ENCODE measurements around the gene TAF10. TPM values are rescaled to one million over a fixed set of nuclear protein-coding genes. Genes with fewer than 3 reads are reported as not detected.

Gene TAF10
- total and polyA plus RNA-seq, 2 of the 13 experiments (the other 11 are each of a cell fraction or from before 2014, with no cell fraction given) = 71.3 to 134 TPM

DNA sequence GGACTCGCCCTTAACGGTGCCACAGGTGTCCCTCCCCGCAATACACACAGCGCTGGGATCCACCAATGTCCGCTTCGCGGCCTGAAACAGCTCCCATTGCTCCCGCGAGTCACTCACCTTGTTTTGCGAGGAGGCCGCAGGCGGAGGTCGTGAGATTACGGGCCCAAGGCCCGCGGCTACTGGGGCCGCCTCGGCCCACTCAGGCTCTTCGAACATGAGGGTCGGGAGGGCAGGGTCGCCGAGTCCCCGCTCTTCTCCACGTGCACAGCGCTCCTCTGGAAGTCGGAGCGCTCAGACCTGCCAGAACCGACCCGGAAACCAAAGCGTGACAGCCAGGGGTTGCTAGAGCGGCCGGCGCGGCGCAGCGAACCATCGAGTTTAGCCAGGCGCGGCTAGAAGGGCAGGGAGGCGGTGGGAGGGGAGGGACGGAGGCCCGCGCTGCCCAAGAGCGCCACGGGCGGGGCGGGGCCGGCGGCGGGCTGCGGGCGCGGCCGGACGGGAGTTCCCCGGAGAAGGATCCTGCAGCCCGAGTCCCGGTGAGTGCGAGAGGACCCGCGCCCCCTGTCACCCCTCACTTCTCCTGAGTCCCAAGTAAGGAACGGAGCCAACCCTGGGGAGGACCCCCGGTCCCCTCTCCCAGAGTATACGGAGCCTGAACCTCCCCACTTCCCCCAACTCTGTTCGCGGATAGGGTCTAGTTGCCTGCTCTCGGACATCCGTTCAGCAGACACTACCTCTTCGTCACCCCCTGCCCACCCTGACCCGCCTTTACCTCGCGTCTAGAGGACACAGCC, 8.5 kb downstream of the TAF10 start, which contains the start of the genes ILK and RRP8 (continued):
- TF ChIP-seq, protein P1, sequence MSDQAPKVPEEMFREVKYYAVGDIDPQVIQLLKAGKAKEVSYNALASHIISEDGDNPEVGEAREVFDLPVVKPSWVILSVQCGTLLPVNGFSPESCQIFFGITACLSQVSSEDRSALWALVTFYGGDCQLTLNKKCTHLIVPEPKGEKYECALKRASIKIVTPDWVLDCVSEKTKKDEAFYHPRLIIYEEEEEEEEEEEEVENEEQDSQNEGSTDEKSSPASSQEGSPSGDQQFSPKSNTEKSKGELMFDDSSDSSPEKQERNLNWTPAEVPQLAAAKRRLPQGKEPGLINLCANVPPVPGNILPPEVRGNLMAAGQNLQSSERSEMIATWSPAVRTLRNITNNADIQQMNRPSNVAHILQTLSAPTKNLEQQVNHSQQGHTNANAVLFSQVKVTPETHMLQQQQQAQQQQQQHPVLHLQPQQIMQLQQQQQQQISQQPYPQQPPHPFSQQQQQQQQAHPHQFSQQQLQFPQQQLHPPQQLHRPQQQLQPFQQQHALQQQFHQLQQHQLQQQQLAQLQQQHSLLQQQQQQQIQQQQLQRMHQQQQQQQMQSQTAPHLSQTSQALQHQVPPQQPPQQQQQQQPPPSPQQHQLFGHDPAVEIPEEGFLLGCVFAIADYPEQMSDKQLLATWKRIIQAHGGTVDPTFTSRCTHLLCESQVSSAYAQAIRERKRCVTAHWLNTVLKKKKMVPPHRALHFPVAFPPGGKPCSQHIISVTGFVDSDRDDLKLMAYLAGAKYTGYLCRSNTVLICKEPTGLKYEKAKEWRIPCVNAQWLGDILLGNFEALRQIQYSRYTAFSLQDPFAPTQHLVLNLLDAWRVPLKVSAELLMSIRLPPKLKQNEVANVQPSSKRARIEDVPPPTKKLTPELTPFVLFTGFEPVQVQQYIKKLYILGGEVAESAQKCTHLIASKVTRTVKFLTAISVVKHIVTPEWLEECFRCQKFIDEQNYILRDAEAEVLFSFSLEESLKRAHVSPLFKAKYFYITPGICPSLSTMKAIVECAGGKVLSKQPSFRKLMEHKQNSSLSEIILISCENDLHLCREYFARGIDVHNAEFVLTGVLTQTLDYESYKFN (CRISPR knock-in tag; conservative IDR thresholded peaks at IDR 0.05) = peak; percentile 50; the same call in 1 of the 2 replicates
- 0 out of 2 replicates have a peak, but pooled peaks have one; percentile 28 for TF ChIP-seq THAP8 (CRISPR knock-in tag; IDR thresholded peaks at IDR 0.05; ENCODE audit: borderline replicate concordance)
- peak; percentile 96 for TF ChIP-seq ZNF556 (CRISPR knock-in tag; IDR thresholded peaks at IDR 0.05; ENCODE audit: borderline replicate concordance)
- no peak; a peak in 1 of 4 replicates for TF ChIP-seq EP300 (IDR thresholded peaks at IDR 0.05; ENCODE audit: low read depth in 2 of 2, low read length in 2 of 2)
- TF ChIP-seq EP300 (CRISPR knock-in tag; IDR thresholded peaks at IDR 0.05; ENCODE audit: borderline replicate concordance) = no peak
- TF ChIP-seq KDM4B (CRISPR knock-in tag; IDR thresholded peaks at IDR 0.05) = peak; percentile 89; the same call in 1 of the 2 replicates
- TF ChIP-seq TMF1 (CRISPR knock-in tag; IDR thresholded peaks at IDR 0.05; ENCODE audit: low read depth) = peak; percentile 90
- peak; percentile 91; the same call in 1 of the 2 replicates for TF ChIP-seq ZNF749 (CRISPR knock-in tag; IDR thresholded peaks at IDR 0.05; ENCODE audit: borderline replicate concordance)
- TF ChIP-seq SATB2 (CRISPR knock-in tag; IDR thresholded peaks at IDR 0.05) = no peak
- TF ChIP-seq MYNN (CRISPR knock-in tag; IDR thresholded peaks at IDR 0.05; ENCODE audit: low read depth) = no peak
- no peak for TF ChIP-seq ZNF101 (CRISPR knock-in tag; IDR thresholded peaks at IDR 0.05; ENCODE audit: borderline replicate concordance, low read depth)
- no peak for TF ChIP-seq ZNF569 (CRISPR knock-in tag; IDR thresholded peaks at IDR 0.05; ENCODE audit: borderline replicate concordance)
- peak; percentile 96 for TF ChIP-seq ARNT2 (CRISPR knock-in tag; IDR thresholded peaks at IDR 0.05; ENCODE audit: low read depth)
- 0 out of 2 replicates have a peak, but pooled peaks have one; percentile 63 for TF ChIP-seq KLF15 (CRISPR knock-in tag; IDR thresholded peaks at IDR 0.05; ENCODE audit: borderline replicate concordance)
- peak; percentile 79 for TF ChIP-seq PHF5A (CRISPR knock-in tag; IDR thresholded peaks at IDR 0.05; ENCODE audit: low read depth, unreplicated experiment)
- TF ChIP-seq ZNF17 (CRISPR knock-in tag; IDR thresholded peaks at IDR 0.05) = no peak
- TF ChIP-seq, protein P2, sequence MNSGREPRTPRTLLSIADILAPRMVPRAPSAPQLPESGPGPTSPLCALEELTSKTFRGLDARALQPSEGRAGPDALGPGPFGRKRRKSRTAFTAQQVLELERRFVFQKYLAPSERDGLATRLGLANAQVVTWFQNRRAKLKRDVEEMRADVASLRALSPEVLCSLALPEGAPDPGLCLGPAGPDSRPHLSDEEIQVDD (CRISPR knock-in tag; IDR thresholded peaks at IDR 0.05; ENCODE audit: borderline replicate concordance) = 0 out of 2 replicates have a peak, but pooled peaks have one; percentile 57
- TF ChIP-seq HNF4G (IDR thresholded peaks at IDR 0.05; ENCODE audit: borderline replicate concordance, low read depth, low read length) = no peak
- peak; percentile 65; the same call in 1 of the 2 replicates for TF ChIP-seq HNF4G (CRISPR knock-in tag; IDR thresholded peaks at IDR 0.05; ENCODE audit: borderline replicate concordance, low read depth)
- peak; percentile 95 for TF ChIP-seq KMT2B (CRISPR knock-in tag; IDR thresholded peaks at IDR 0.05)
- no peak for TF ChIP-seq ZNF75D (CRISPR knock-in tag; IDR thresholded peaks at IDR 0.05; ENCODE audit: borderline replicate concordance)
- TF ChIP-seq ZMYM3 (CRISPR knock-in tag; IDR thresholded peaks at IDR 0.05) = peak; percentile 48; the same call in 1 of the 2 replicates
- peak; percentile 70 for TF ChIP-seq MNT (IDR thresholded peaks at IDR 0.05)

All from HepG2 (cell line).